HepG2 (cell line): Measurements from ENCODE around the gene TMX2. TPM values are rescaled to one million over a fixed set of nuclear protein-coding genes. Genes with fewer than 3 reads are reported as not detected.

Source experiments
- CENPT ChIP-seq: sonication (generic); formaldehyde crosslinking; IDR thresholded peaks from 2 replicates; pipeline ENCODE4 v1.8.0; 2022; ENCODE audit warnings: low read depth, mild to moderate bottlenecking, moderate library complexity, missing genetic modification reagents
- MEIS2 ChIP-seq: sonication (generic); formaldehyde crosslinking; IDR thresholded peaks from 2 replicates; pipeline ENCODE4 v1.9.0; 2021; ENCODE audit warnings: mild to moderate bottlenecking, missing genetic modification reagents
- NCOA5 ChIP-seq: sonication (generic); formaldehyde crosslinking; IDR thresholded peaks from 2 replicates; pipeline ENCODE4 v1.4.0; 2020; ENCODE audit warnings: missing genetic modification reagents
- ONECUT2 ChIP-seq: sonication (generic); formaldehyde crosslinking; IDR thresholded peaks from 2 replicates; pipeline ENCODE4 v1.4.0; 2020; ENCODE audit warnings: missing genetic modification reagents
- POGZ ChIP-seq: sonication (generic); formaldehyde crosslinking; IDR thresholded peaks from 2 replicates; pipeline ENCODE4 v1.4.0; 2020; ENCODE audit warnings: mild to moderate bottlenecking, missing genetic modification reagents
- PRPF4 ChIP-seq: fragments of 200-400 bp; formaldehyde crosslinking; IDR thresholded peaks from 2 replicates; pipeline ENCODE4 v1.6.1; 2016; ENCODE audit warnings: low read length, low read depth; ENCODE audit not compliant: poor library complexity, severe bottlenecking
- SALL1 ChIP-seq: sonication (generic); formaldehyde crosslinking; IDR thresholded peaks from 2 replicates; pipeline ENCODE4 v1.8.0; 2022; ENCODE audit warnings: mild to moderate bottlenecking, missing genetic modification reagents
- SETDB1 ChIP-seq: sonication (generic); formaldehyde crosslinking; IDR thresholded peaks from 2 replicates; pipeline ENCODE4 v1.5.1; 2020; ENCODE audit warnings: missing genetic modification reagents, mild to moderate bottlenecking, borderline replicate concordance
- SMAD3 ChIP-seq: sonication (generic); formaldehyde crosslinking; IDR thresholded peaks from 2 replicates; pipeline ENCODE4 v1.4.0; 2020; ENCODE audit warnings: missing genetic modification reagents
- ZNF724P ChIP-seq: sonication (generic); formaldehyde crosslinking; IDR thresholded peaks from 2 replicates; pipeline ENCODE4 v1.8.0; 2022; ENCODE audit warnings: missing genetic modification reagents, borderline replicate concordance
- polyA plus RNA-seq, 8 experiments: library from polyadenylated mRNA; depleted of rRNA in 3 of 8; stranded (reverse) in 7 of 8; unstranded in 1 of 8; fragments of >200 nt; fragmentation: Illumina TruSeq in 4 of 8; extraction: Trizol in 4 of 8; gene quantifications; 2 replicates each; pipeline versions ENCODE4 v1.2.1 to v1.2.3, GENCODE V29; 2011 to 2016; ENCODE audit warnings: low read depth in 4 of 8, missing spikeins in 1 of 8, mixed read lengths in 1 of 8; ENCODE audit not compliant: insufficient read depth in 1 of 8
- total RNA-seq, 5 experiments: library from RNA; depleted of rRNA; stranded (reverse); fragments of >200 nt; fragmentation: Illumina TruSeq; extraction: Trizol; gene quantifications; 2 replicates each; pipeline ENCODE4 v1.2.3, GENCODE V29; 2016; ENCODE audit warnings: low read depth in 1 of 5
- TF ChIP-seq, protein P1 (sequence below): sonication (generic); formaldehyde crosslinking; IDR thresholded peaks from 2 replicates; pipeline ENCODE4 v1.4.0; 2020; ENCODE audit warnings: mild to moderate bottlenecking, missing genetic modification reagents
- TF ChIP-seq, protein P2 (sequence below): sonication (generic); formaldehyde crosslinking; IDR thresholded peaks from 2 replicates; pipeline ENCODE4 v1.5.1; 2020; ENCODE audit warnings: mild to moderate bottlenecking, missing genetic modification reagents
- TF ChIP-seq, protein P3 (sequence below): sonication (generic); formaldehyde crosslinking; IDR thresholded peaks from 2 replicates; pipeline ENCODE4 v1.4.0; 2020; ENCODE audit warnings: missing genetic modification reagents

The TMX2 gene
- total and polyA plus RNA-seq, 2 of the 13 experiments (the other 11 are each of a cell fraction or from before 2014, with no cell fraction given) = 84.5 to 129 TPM

DNA sequence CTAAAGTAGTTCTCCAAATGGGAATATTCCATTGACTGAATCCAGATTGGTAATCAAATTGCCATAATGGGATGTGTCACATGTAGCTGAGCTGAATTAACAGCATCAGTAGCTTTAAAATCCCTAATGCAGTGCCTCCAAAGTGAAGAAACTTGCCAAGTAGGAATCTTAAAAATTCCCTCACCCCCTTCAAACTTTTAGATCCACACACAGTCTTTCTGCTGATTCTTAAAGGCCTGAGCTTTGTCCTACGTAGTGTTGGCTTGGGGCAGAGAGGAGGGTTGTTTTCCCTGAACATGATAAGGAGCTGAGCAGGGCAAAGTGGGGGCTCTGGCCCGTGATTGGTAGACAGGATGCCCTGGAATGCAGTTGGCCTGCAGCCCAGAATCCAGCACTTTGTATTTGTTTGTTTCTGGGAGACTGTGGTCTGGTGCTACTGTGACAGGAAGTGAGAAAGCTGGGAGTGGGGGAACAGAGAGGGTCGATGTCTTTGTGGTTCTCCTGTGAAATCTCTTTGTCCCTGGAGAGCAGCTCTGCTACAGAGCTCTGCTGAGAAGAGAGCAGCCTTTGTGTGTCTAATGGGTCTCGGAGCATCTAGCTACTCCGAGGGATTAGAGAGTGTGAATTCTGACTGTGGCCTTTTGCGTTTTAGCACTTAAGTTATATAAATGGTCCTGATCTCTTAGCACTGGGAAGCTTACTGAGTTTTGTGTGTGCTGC lies 66.1 kb downstream of the TMX2 start (continued):
- TF ChIP-seq ZNF724P (no peak), SETDB1 (no peak), ONECUT2 (CRISPR knock-in tag) (peak; percentile 78), MEIS2 (peak; percentile 73), PRPF4 (no peak), SMAD3 (peak; percentile 90; the same call in 1 of the 2 replicates), SALL1 (CRISPR knock-in tag) (peak; percentile 90), NCOA5 (CRISPR knock-in tag) (no peak), CENPT (CRISPR knock-in tag) (no peak), POGZ (peak; percentile 67)
- TF ChIP-seq, protein P1, sequence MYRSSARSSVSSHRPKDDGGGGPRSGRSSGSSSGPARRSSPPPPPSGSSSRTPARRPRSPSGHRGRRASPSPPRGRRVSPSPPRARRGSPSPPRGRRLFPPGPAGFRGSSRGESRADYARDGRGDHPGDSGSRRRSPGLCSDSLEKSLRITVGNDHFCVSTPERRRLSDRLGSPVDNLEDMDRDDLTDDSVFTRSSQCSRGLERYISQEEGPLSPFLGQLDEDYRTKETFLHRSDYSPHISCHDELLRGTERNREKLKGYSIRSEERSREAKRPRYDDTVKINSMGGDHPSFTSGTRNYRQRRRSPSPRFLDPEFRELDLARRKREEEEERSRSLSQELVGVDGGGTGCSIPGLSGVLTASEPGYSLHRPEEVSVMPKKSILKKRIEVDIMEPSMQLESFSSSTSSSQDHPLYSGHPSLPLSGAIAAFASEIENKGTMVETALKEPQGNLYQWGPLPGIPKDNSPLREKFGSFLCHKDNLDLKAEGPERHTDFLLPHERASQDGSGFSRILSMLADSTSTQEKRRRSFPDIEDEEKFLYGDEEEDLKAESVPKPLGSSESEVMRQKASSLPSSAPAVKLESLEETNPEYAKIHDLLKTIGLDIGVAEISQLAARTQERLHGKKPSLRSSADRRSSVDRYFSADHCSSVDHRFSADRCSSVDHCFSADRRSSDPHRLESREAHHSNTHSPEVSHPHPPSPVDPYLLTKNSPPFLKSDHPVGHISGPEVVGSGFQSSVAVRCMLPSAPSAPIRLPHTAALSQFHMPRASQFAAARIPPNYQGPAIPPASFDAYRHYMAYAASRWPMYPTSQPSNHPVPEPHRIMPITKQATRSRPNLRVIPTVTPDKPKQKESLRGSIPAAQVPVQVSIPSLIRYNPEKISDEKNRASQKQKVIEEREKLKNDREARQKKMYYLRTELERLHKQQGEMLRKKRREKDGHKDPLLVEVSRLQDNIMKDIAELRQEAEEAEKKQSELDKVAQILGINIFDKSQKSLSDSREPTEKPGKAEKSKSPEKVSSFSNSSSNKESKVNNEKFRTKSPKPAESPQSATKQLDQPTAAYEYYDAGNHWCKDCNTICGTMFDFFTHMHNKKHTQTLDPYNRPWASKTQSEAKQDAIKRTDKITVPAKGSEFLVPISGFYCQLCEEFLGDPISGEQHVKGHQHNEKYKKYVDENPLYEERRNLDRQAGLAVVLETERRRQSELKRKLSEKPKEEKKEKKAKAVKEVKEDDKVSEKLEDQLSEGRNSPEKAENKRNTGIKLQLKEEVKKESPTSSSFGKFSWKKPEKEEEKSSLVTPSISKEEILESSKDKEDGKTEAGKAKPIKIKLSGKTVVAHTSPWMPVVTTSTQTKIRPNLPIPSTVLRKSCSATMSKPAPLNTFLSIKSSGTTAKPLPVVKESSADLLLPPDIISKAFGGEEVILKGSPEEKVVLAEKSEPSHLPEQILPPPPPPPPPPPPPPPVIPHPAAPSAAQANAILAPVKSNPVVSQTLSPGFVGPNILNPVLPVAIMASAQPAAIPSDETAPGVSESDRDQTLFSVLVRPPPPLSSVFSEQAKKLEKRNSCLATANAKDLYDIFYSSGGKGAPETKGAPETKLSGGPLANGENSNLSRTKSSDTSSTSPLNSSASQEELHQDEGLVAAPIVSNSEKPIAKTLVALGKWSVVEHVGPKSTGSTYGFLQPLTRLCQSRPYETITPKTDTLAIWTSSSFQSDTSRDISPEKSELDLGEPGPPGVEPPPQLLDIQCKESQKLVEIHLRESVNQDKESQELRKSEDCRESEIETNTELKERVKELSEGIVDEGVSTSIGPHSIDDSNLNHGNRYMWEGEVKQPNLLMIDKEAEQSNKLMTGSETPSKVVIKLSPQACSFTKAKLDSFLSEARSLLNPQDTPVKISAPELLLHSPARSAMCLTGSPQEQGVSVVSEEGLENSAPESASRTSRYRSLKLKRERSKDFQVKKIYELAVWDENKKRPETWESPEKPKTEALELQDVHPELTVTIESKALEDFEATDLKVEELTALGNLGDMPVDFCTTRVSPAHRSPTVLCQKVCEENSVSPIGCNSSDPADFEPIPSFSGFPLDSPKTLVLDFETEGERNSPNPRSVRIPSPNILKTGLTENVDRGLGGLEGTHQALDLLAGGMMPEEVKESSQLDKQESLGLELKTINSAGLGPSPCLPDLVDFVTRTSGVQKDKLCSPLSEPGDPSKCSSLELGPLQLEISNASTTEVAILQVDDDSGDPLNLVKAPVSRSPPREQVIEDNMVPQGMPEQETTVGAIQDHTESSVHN (CRISPR knock-in tag) = 0 out of 2 replicates have a peak, but pooled peaks have one; percentile 45
- TF ChIP-seq, protein P2, sequence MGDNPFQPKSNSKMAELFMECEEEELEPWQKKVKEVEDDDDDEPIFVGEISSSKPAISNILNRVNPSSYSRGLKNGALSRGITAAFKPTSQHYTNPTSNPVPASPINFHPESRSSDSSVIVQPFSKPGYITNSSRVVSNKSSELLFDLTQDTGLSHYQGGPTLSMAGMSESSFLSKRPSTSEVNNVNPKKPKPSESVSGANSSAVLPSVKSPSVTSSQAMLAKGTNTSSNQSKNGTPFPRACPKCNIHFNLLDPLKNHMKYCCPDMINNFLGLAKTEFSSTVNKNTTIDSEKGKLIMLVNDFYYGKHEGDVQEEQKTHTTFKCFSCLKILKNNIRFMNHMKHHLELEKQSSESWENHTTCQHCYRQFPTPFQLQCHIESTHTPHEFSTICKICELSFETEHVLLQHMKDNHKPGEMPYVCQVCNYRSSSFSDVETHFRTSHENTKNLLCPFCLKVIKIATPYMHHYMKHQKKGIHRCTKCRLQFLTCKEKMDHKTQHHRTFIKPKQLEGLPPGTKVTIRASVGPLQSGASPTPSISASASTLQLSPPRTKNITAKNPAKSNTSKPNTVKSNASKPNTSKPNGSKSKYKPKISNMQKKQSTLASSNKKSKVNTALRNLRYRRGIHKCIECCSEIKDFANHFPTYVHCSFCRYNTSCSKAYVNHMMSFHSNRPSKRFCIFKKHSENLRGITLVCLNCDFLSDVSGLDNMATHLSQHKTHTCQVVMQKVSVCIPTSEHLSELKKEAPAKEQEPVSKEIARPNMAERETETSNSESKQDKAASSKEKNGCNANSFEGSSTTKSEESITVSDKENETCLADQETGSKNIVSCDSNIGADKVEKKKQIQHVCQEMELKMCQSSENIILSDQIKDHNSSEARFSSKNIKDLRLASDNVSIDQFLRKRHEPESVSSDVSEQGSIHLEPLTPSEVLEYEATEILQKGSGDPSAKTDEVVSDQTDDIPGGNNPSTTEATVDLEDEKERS = no peak; the same call in 1 of the 2 replicates
- TF ChIP-seq, protein P3, sequence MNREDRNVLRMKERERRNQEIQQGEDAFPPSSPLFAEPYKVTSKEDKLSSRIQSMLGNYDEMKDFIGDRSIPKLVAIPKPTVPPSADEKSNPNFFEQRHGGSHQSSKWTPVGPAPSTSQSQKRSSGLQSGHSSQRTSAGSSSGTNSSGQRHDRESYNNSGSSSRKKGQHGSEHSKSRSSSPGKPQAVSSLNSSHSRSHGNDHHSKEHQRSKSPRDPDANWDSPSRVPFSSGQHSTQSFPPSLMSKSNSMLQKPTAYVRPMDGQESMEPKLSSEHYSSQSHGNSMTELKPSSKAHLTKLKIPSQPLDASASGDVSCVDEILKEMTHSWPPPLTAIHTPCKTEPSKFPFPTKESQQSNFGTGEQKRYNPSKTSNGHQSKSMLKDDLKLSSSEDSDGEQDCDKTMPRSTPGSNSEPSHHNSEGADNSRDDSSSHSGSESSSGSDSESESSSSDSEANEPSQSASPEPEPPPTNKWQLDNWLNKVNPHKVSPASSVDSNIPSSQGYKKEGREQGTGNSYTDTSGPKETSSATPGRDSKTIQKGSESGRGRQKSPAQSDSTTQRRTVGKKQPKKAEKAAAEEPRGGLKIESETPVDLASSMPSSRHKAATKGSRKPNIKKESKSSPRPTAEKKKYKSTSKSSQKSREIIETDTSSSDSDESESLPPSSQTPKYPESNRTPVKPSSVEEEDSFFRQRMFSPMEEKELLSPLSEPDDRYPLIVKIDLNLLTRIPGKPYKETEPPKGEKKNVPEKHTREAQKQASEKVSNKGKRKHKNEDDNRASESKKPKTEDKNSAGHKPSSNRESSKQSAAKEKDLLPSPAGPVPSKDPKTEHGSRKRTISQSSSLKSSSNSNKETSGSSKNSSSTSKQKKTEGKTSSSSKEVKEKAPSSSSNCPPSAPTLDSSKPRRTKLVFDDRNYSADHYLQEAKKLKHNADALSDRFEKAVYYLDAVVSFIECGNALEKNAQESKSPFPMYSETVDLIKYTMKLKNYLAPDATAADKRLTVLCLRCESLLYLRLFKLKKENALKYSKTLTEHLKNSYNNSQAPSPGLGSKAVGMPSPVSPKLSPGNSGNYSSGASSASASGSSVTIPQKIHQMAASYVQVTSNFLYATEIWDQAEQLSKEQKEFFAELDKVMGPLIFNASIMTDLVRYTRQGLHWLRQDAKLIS (CRISPR knock-in tag) = no peak; the same call in 1 of the 2 replicates
